Karpas-422 (cell line): ENCODE data around the gene AS3MT. TPM values are rescaled to one million over a fixed set of nuclear protein-coding genes. Genes with fewer than 3 reads are reported as not detected.
A peak's percentile ranks its signal among the peaks of the same experiment; 100 is the strongest.
"Not testable (repeated sequence)": the region's sequence is repeated elsewhere in the genome, so short reads cannot be mapped to it uniquely, and the experiment has no call there.

Experiments used
- DNase-seq: peaks from one replicate; pipeline ENCODE4 v3.0.0-alpha.2; 2015
- H2AFZ ChIP-seq: fragments of 200-600 bp; sonication (generic); 2 replicates; pipeline ENCODE4 v1.6.1; 2014; ENCODE audit warnings: antibody characterized with exemption, low read length, mixed read lengths
- H3K27ac ChIP-seq: fragments of 200-600 bp; sonication (generic); 2 replicates; pipeline ENCODE4 v1.5.1; 2014; ENCODE audit warnings: mild to moderate bottlenecking, low read length, moderate library complexity
- H3K27me3 ChIP-seq: fragments of 200-600 bp; sonication (generic); 2 replicates; pipeline ENCODE4 v1.6.1; 2014; ENCODE audit warnings: low read length, mixed read lengths
- H3K36me3 ChIP-seq: fragments of 200-600 bp; sonication (generic); 2 replicates; pipeline ENCODE4 v1.6.1; 2014; ENCODE audit warnings: low read length, mixed read lengths; ENCODE audit not compliant: insufficient read depth
- H3K4me1 ChIP-seq: fragments of 200-600 bp; sonication (generic); 2 replicates; pipeline ENCODE4 v1.6.1; 2014; ENCODE audit warnings: mild to moderate bottlenecking, low read length, mixed read lengths
- H3K4me2 ChIP-seq: fragments of 200-600 bp; sonication (generic); 2 replicates; pipeline ENCODE4 v1.6.1; 2014; ENCODE audit warnings: low read length, low read depth, mild to moderate bottlenecking; ENCODE audit not compliant: poor library complexity, severe bottlenecking
- H3K4me3 ChIP-seq: fragments of 200-600 bp; sonication (generic); 2 replicates; pipeline ENCODE4 v1.5.1; 2014; ENCODE audit warnings: mild to moderate bottlenecking, antibody characterized with exemption, low read length, mixed read lengths
- H3K79me2 ChIP-seq: fragments of 200-600 bp; sonication (generic); 2 replicates; pipeline ENCODE4 v1.6.1; 2014; ENCODE audit warnings: mild to moderate bottlenecking, low read length, mixed read lengths
- H3K9ac ChIP-seq: fragments of 200-600 bp; sonication (generic); 2 replicates; pipeline ENCODE4 v1.6.0; 2014; ENCODE audit warnings: low read length
- H3K9me2 ChIP-seq: fragments of 200-600 bp; sonication (generic), shearing (Covaris generic); replicated peaks from 2 replicates; pipeline ENCODE4 v1.6.0; 2014; ENCODE audit warnings: mild to moderate bottlenecking, low read length, moderate library complexity; ENCODE audit not compliant: insufficient read depth
- H3K9me3 ChIP-seq: fragments of 300-700, 200-600 bp; sonication (generic); 2 replicates; pipeline ENCODE4 v1.6.1; 2014; ENCODE audit warnings: low read length, mixed read lengths
- H4K20me1 ChIP-seq: fragments of 200-600 bp; sonication (generic); 2 replicates; pipeline ENCODE4 v1.6.1; 2014; ENCODE audit warnings: mild to moderate bottlenecking, antibody characterized with exemption, low read length, low read depth; ENCODE audit not compliant: insufficient read depth
- total RNA-seq: library from RNA; depleted of rRNA; stranded (reverse); fragments of >200 nt; shearing (Covaris generic); gene quantifications from 2 replicates; pipeline ENCODE4 v1.2.3, GENCODE V29; 2014; ENCODE audit warnings: low replicate concordance

Gene AS3MT
- total RNA-seq, 1 experiment from 2014 or later, result not detected

- Histone ChIP-seq H3K4me1 (peaks cover 39% of the 10 kb centered on the region), H3K9ac (peak overlapping the region; percentile 89), H3K36me3 (no peaks in the 10 kb centered on the region), H2AFZ (no peak overlapping the region), H3K4me3 (peak overlapping the region; percentile 90), H4K20me1 (no peaks in the 10 kb centered on the region), H3K27me3 (no peaks in the 10 kb centered on the region), H3K4me2 (peak overlapping the region; percentile 87), H3K27ac (no peak overlapping the region), H3K9me2 (no peaks in the 10 kb centered on the region), H3K9me3 (no peaks in the 10 kb centered on the region), H3K79me2 (no peaks in the 10 kb centered on the region)
- no peak for DNase-seq
Measured at GRCh38 chr10:102919246-102919959, 50.1 kb downstream of the AS3MT start.

- H2AFZ ChIP-seq, result no peak overlapping the region
- no peaks in the 10 kb centered on the region for H3K9me2 ChIP-seq
- no peaks in the 10 kb centered on the region for H3K27me3 ChIP-seq
- DNase-seq, result no peak
- H3K4me1 ChIP-seq, result peaks cover 39% of the 10 kb centered on the region
- H3K4me2 ChIP-seq, result peak overlapping the region; percentile 3
- H3K4me3 ChIP-seq, result no peak overlapping the region
- no peaks in the 10 kb centered on the region for H3K9me3 ChIP-seq
- H4K20me1 ChIP-seq, result no peaks in the 10 kb centered on the region
- H3K79me2 ChIP-seq, result no peaks in the 10 kb centered on the region
- no peak overlapping the region for H3K27ac ChIP-seq
- no peaks in the 10 kb centered on the region for H3K36me3 ChIP-seq
- H3K9ac ChIP-seq, result no peak overlapping the region
Measured at GRCh38 chr10:102919992-102920739, 50.9 kb downstream of the AS3MT start.

GRCh38 chr10:102923601-102924000 lies 54.3 kb downstream of the AS3MT start:
- H3K9ac ChIP-seq, result no peak overlapping the region
- no peaks in the 10 kb centered on the region for H3K27me3 ChIP-seq
- H3K36me3 ChIP-seq, result no peaks in the 10 kb centered on the region
- H3K4me3 ChIP-seq, result no peak overlapping the region
- no peaks in the 10 kb centered on the region for H3K9me3 ChIP-seq
- no peak overlapping the region for H2AFZ ChIP-seq
- H3K9me2 ChIP-seq, result no peaks in the 10 kb centered on the region
- H4K20me1 ChIP-seq, result no peaks in the 10 kb centered on the region
- H3K4me1 ChIP-seq, result peaks cover 31% of the 10 kb centered on the region
- no peak for DNase-seq
- H3K79me2 ChIP-seq, result no peaks in the 10 kb centered on the region
- no peak overlapping the region for H3K27ac ChIP-seq
- no peak overlapping the region for H3K4me2 ChIP-seq

GRCh38 chr10:102926842-102927241 lies 57.6 kb downstream of the AS3MT start:
- H3K9me2 ChIP-seq, result no peaks in the 10 kb centered on the region

GRCh38 chr10:102927311-102928010 lies 58.2 kb downstream of the AS3MT start:
- H3K79me2 ChIP-seq, result no peaks in the 10 kb centered on the region
- no peaks in the 10 kb centered on the region for H3K27me3 ChIP-seq
- no peak overlapping the region for H3K9ac ChIP-seq
- no peak overlapping the region for H3K4me3 ChIP-seq
- no peaks in the 10 kb centered on the region for H3K9me3 ChIP-seq
- H3K9me2 ChIP-seq, result no peaks in the 10 kb centered on the region
- H2AFZ ChIP-seq, result no peak overlapping the region
- no peaks in the 10 kb centered on the region for H3K36me3 ChIP-seq
- H3K27ac ChIP-seq, result no peak overlapping the region
- no peak overlapping the region for H3K4me2 ChIP-seq
- peaks cover 7% of the 10 kb centered on the region for H3K4me1 ChIP-seq
- H4K20me1 ChIP-seq, result 0 out of 2 replicates have a peak, but pooled peaks cover 4% of the 10 kb centered on the region
- DNase-seq, result no peak

More at GRCh38 chr10:102926842-102927241, 57.6 kb downstream of the AS3MT start:
- no peaks in the 10 kb centered on the region for H3K9me3 ChIP-seq
- H3K4me2 ChIP-seq, result no peak overlapping the region
- no peaks in the 10 kb centered on the region for H3K36me3 ChIP-seq
- no peaks in the 10 kb centered on the region for H3K79me2 ChIP-seq
- H3K4me3 ChIP-seq, result no peak overlapping the region
- H2AFZ ChIP-seq, result no peak overlapping the region
- H4K20me1 ChIP-seq, result 0 out of 2 replicates have a peak, but pooled peaks cover 4% of the 10 kb centered on the region
- no peak overlapping the region for H3K27ac ChIP-seq
- H3K27me3 ChIP-seq, result no peaks in the 10 kb centered on the region
- no peak for DNase-seq
- no peak overlapping the region for H3K9ac ChIP-seq
- peaks cover 8% of the 10 kb centered on the region for H3K4me1 ChIP-seq

- not testable (repeated sequence) for DNase-seq, H3K9me3 ChIP-seq, H3K27me3 ChIP-seq, H3K36me3 ChIP-seq, H3K79me2 ChIP-seq, H3K4me2 ChIP-seq, H3K9me2 ChIP-seq, H4K20me1 ChIP-seq, H3K4me3 ChIP-seq, H2AFZ ChIP-seq, H3K4me1 ChIP-seq, H3K27ac ChIP-seq, H3K9ac ChIP-seq
Measured at GRCh38 chr10:102928442-102928841, 59.2 kb downstream of the AS3MT start.

- H3K9ac ChIP-seq, result no peak overlapping the region
- H3K4me1 ChIP-seq, result no peaks in the 10 kb centered on the region
- no peaks in the 10 kb centered on the region for H3K79me2 ChIP-seq
- 0 out of 2 replicates have a peak, but pooled peaks cover 4% of the 10 kb centered on the region for H4K20me1 ChIP-seq
- DNase-seq, result no peak
- H3K27me3 ChIP-seq, result no peaks in the 10 kb centered on the region
- no peak overlapping the region for H3K4me3 ChIP-seq
- H3K27ac ChIP-seq, result no peak overlapping the region
- H3K4me2 ChIP-seq, result no peak overlapping the region
- no peaks in the 10 kb centered on the region for H3K9me3 ChIP-seq
- no peak overlapping the region for H2AFZ ChIP-seq
- no peaks in the 10 kb centered on the region for H3K9me2 ChIP-seq
- H3K36me3 ChIP-seq, result no peaks in the 10 kb centered on the region
Measured at GRCh38 chr10:102930720-102931119, 61.5 kb downstream of the AS3MT start.

- H3K4me3 ChIP-seq, result no peak overlapping the region
- no peak overlapping the region for H2AFZ ChIP-seq
- no peaks in the 10 kb centered on the region for H3K9me3 ChIP-seq
- H4K20me1 ChIP-seq, result peaks cover 9% of the 10 kb centered on the region; the same call in 1 of the 2 replicates
- no peak for DNase-seq
- H3K79me2 ChIP-seq, result no peaks in the 10 kb centered on the region
- H3K27me3 ChIP-seq, result no peaks in the 10 kb centered on the region
- H3K27ac ChIP-seq, result no peak overlapping the region
- no peak overlapping the region for H3K9ac ChIP-seq
- H3K4me2 ChIP-seq, result no peak overlapping the region
- H3K36me3 ChIP-seq, result no peaks in the 10 kb centered on the region
- H3K4me1 ChIP-seq, result no peaks in the 10 kb centered on the region
- H3K9me2 ChIP-seq, result no peaks in the 10 kb centered on the region
Measured at GRCh38 chr10:102931643-102932042, 62.4 kb downstream of the AS3MT start.
